ENCODE results near the gene CEACAM7.

CEACAM7 gene

GRCh38 chr19:41706741-41707501 is 18.9 kb upstream of the CEACAM7 start:
- TF ChIP-seq CTCF (IDR thresholded peaks at IDR 0.05; ENCODE audit: low read length, missing control alignments) = peak; percentile 47
- H3K4me3 ChIP-seq (replicated peaks; ENCODE audit: low read depth, low read length) = no peak overlapping the region
- DNase-seq (ENCODE audit: low read depth) = peak; percentile 9

GRCh38 chr19:41705393-41706174 is 17.5 kb upstream of the CEACAM7 start:
- H3K4me3 ChIP-seq (replicated peaks; ENCODE audit: low read depth, low read length) = no peak overlapping the region
- DNase-seq (ENCODE audit: low read depth) = peak; percentile 17
- no peak for TF ChIP-seq CTCF (IDR thresholded peaks at IDR 0.05; ENCODE audit: low read length, missing control alignments)

- DNase-seq (ENCODE audit: low read depth) = no peak
- no peak for TF ChIP-seq CTCF (IDR thresholded peaks at IDR 0.05; ENCODE audit: low read length, missing control alignments)
- no peak overlapping the region for H3K4me3 ChIP-seq (replicated peaks; ENCODE audit: low read depth, low read length)
These were observed 15.7 kb upstream of the CEACAM7 start for GRCh38 chr19:41703602-41704293.

- no peak overlapping the region for H3K4me3 ChIP-seq (replicated peaks; ENCODE audit: low read depth, low read length)
- no peak for TF ChIP-seq CTCF (IDR thresholded peaks at IDR 0.05; ENCODE audit: low read length, missing control alignments)
- DNase-seq (ENCODE audit: low read depth) = peak; percentile 11
These were observed 14.1 kb upstream of the CEACAM7 start for GRCh38 chr19:41702171-41702651.

DNA sequence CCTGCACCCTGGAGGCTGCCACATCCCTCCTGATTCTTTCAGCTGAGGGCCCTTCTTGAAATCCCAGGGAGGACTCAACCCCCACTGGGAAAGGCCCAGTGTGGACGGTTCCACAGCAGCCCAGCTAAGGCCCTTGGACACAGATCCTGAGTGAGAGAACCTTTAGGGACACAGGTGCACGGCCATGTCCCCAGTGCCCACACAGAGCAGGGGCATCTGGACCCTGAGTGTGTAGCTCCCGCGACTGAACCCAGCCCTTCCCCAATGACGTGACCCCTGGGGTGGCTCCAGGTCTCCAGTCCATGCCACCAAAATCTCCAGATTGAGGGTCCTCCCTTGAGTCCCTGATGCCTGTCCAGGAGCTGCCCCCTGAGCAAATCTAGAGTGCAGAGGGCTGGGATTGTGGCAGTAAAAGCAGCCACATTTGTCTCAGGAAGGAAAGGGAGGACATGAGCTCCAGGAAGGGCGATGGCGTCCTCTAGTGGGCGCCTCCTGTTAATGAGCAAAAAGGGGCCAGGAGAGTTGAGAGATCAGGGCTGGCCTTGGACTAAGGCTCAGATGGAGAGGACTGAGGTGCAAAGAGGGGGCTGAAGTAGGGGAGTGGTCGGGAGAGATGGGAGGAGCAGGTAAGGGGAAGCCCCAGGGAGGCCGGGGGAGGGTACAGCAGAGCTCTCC is 13.5 kb upstream of the CEACAM7 start:
- no peak for DNase-seq (ENCODE audit: low read depth)
- H3K4me3 ChIP-seq (replicated peaks; ENCODE audit: low read depth, low read length) = no peak overlapping the region
- TF ChIP-seq CTCF (IDR thresholded peaks at IDR 0.05; ENCODE audit: low read length, missing control alignments) = no peak

DNA sequence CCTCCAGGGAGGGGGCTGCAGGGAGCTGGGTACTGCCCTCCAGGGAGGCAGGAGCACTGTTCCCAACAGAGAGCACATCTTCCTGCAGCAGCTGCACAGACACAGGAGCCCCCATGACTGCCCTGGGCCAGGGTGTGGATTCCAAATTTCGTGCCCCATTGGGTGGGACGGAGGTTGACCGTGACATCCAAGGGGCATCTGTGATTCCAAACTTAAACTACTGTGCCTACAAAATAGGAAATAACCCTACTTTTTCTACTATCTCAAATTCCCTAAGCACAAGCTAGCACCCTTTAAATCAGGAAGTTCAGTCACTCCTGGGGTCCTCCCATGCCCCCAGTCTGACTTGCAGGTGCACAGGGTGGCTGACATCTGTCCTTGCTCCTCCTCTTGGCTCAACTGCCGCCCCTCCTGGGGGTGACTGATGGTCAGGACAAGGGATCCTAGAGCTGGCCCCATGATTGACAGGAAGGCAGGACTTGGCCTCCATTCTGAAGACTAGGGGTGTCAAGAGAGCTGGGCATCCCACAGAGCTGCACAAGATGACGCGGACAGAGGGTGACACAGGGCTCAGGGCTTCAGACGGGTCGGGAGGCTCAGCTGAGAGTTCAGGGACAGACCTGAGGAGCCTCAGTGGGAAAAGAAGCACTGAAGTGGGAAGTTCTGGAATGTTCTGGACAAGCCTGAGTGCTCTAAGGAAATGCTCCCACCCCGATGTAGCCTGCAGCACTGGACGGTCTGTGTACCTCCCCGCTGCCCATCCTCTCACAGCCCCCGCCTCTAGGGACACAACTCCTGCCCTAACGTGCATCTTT is 12.5 kb upstream of the CEACAM7 start:
- no peak for DNase-seq (ENCODE audit: low read depth)
- no peak overlapping the region for H3K4me3 ChIP-seq (replicated peaks; ENCODE audit: low read depth, low read length)
- TF ChIP-seq CTCF (IDR thresholded peaks at IDR 0.05; ENCODE audit: low read length, missing control alignments) = no peak
